ENCODE measurements around the gene PDX1.

Gene PDX1

DNA sequence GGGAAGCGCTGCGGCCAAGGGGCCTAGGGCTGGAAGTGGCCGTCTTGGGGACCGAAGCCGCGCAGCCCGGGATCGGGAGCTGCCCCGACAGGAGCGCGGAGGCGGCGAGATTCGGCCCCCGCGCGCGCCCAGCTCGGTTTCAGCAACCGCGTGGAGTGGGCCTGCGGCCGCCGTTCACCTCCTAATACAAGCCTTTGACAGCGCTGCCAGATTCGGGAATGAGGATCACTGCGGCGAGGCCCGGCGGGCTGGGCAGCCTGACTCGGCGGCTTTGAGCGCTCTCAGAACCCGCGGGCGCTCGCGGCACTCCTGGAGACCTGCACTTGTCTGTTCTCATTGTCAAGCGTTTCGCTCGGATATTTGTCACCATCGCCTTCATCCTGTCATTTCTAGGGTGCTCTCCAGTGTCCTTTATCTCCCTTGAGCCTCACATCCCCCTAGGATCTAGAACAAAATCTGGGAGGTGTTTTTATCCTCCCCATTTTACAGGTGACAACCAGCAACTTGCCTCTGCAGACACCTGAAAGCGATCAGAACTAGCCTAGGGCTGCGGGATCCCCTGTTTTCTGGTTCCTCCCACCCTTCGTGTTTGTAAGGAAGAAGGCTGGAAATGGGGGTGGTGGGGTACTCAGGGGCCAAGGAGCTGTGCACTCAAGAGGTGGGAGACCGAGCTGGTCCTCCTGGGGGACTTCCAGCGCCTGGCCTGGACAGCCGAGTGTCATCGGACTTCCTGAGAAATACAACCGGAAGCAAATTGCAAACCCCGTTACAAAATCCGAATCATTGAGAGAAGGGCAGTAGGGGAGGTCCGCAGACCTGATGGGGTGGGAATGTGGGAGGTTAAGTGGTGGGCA, 50.8 kb downstream of the PDX1 start:
- no peak for FAIRE-seq

DNA sequence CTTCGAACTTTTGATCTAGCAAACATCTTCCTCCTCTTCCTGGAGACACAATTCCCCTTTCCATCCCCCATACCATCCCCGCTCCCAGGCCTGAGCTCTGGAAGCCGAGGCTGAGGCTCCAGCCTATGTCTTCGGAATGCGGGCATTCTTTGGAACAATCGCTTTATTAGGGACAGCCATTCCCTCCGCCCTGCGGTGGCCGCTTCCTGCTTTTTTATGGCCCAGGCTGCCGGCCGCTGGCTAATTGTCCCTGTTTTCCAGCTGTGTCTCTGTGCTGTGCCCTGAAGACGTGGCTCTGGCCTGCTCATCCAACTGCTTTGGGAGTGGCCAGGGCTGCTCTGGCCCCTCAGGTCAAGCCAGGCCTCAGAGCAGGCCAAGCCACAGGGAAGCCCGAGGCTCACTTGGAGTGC, 51.4 kb downstream of the PDX1 start:
- FAIRE-seq = no peak

DNA sequence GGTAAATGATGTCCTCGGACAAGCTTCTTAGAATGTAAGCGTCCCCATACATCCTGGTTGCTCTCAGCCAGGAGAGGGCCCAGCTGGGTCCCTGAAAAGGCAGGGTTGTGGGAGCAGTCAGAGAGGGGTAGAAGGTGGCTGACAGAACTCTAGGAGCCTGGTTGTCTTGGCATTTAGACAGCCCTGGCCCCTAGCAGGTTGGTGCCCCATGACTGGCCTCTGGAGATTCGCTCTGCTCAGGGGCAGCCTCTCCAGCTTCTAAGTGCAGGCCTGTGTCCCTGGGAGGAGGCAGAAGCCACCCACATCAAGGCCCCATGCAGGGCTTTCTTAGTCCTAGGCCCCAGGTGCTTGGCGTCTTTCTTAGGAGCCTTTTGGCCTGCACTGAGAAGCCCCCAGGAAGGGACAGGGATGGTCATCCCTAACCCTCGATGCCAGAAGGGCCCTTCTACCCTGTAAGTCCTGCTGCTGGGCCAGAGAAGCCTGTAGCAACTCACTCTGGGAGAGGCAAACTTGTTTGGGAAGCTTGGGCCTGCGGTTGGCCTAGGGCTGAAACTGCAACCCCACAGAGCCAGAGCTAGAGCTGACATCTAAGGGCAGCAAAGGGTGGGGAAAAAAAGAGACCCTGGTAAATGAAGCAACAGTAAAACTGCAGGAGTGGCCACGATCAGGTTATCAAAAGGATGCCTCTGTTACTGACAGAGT, 52.1 kb downstream of the PDX1 start:
- no peak for FAIRE-seq

DNA sequence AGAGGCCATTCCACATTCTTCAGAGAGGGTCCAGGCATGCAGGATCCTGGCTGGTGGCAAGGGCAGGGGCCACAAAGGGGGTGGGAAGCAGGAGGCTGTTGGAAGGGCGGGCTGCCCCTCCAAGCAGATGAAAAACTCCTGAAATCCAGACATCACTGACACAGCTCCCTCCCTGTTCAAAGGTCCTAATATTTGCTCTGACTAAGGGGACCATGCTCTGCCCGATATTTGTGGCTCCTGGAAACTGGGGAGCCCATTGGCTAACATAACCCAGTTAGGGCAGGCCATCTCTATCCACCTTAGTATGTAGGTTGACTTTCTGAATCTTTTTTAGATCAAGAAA, 52.6 kb downstream of the PDX1 start:
- no peak for FAIRE-seq

DNA sequence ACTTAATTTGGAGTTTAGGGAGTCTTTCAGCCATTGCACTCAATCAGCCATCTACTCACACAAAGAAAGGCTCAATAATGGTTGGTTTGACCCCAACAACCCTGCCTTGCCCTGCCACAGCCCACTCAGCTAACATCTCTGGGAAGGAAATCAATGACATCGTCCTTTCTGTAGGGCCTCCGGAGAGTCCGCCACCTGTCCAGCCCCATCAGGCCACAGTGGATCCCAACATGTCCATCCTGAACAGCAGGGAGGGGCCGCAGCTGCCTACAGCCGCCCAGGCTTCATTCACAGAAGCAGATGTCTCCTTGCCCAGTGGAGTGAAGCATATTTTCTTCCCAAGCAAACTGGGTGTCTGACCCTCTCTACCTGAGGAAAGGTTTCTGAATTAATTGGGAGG, 53.5 kb downstream of the PDX1 start:
- no peak for FAIRE-seq

DNA sequence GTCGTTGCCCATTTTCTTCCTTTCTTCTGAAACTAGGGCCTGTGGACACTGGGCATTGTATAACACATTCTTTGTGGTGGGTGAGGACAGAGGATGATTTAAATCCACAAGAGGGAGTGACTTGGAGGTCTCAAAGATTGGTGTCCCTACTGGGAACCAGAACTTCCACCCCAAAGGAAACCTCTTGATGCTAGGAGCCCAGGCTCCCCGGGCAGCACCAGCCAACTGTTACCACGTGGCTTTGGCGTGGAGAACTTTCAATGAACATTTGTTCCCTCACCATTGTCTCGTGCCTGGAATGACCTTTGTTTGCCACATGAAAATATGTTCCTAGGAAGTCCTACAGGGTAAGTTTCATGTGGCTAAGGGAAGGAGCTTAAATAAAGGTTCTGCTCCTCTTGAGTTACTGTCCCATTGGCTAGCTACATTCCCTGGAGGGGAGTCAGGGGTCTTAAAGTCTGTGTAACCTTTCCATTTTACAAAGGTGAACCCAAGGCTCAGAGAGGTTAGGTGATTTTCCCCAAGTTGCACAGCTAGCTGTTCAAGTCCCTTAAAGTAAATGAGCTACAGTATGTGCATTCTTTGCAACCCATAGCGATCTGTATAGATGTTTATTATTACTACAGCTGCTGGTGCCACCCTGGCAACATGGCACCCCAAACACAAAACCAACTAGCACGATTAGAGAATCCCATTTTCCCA, 54.3 kb downstream of the PDX1 start:
- FAIRE-seq = no peak

Measured in colon (tissue), 2 donors.